Immature natural killer cell (primary cell): ENCODE measurements around the gene PPFIA3. TPM values are rescaled to one million over a fixed set of nuclear protein-coding genes. Genes with fewer than 3 reads are reported as not detected.

ENCODE experiments used
- DNase-seq, 3 donors: peaks; one replicate each; pipeline ENCODE4 v3.0.0; 2022; ENCODE audit warnings: mixed read lengths in 1 of 3
- H3K27ac Mint-ChIP-seq, 6 donors: one replicate each; pipeline ENCODE4 v1.8.0; 2020; ENCODE audit warnings: mixed read lengths in 6 of 6, mild to moderate bottlenecking in 5 of 6, inconsistent platforms in 4 of 6, moderate library complexity in 3 of 6
- H3K27me3 Mint-ChIP-seq, 3 donors: one replicate each; pipeline ENCODE4 v1.8.0; 2020 to 2021; ENCODE audit warnings: low read depth in 3 of 3, mild to moderate bottlenecking in 3 of 3, mixed read lengths in 3 of 3, moderate library complexity in 3 of 3, inconsistent platforms in 1 of 3
- H3K36me3 Mint-ChIP-seq, 3 donors: one replicate each; pipeline ENCODE4 v1.8.0; 2020; ENCODE audit warnings: mixed read lengths in 3 of 3, inconsistent platforms in 2 of 3, mild to moderate bottlenecking in 2 of 3
- H3K4me1 Mint-ChIP-seq, 2 donors: one replicate each; pipeline ENCODE4 v1.8.0; 2020; ENCODE audit warnings: inconsistent platforms in 2 of 2, mild to moderate bottlenecking in 2 of 2, mixed read lengths in 2 of 2, moderate library complexity in 1 of 2
- H3K4me3 Mint-ChIP-seq, 5 donors: one replicate each; pipeline ENCODE4 v1.8.0; 2020; ENCODE audit warnings: mild to moderate bottlenecking in 5 of 5, mixed read lengths in 5 of 5, inconsistent platforms in 3 of 5, moderate library complexity in 3 of 5
- H3K9me3 Mint-ChIP-seq, 6 donors: one replicate each; pipeline ENCODE4 v1.8.0; 2020; ENCODE audit warnings: mild to moderate bottlenecking in 6 of 6, mixed read lengths in 6 of 6, inconsistent platforms in 4 of 6, moderate library complexity in 3 of 6
- polyA plus RNA-seq, 3 donors: library from polyadenylated mRNA; unstranded; fragments of 300-500 nt; fragmentation: Illumina TruSeq; gene quantifications; one replicate each; pipeline ENCODE4 v1.2.3, GENCODE V29; 2021

Gene PPFIA3
- polyA plus RNA-seq, 3 donors from 2014 or later, result 0.07 to 0.58 TPM; not detected in 1

GRCh38 chr19:49091391-49092038 is 27.8 kb upstream of the PPFIA3 start:
- no peaks in the 10 kb centered on the region for H3K9me3 Mint-ChIP-seq
- H3K36me3 Mint-ChIP-seq, result peaks cover 11 to 24% (median 15%) of the 10 kb centered on the region in 3 donors
- H3K27ac Mint-ChIP-seq, result peak overlapping the region in 4 of 6 donors; percentile 6 to 73 (median 34)
- H3K4me1 Mint-ChIP-seq, result peaks cover 32 to 40% of the 10 kb centered on the region in 2 donors
- peak in 1 of 3 donors; percentile 17 for DNase-seq
- peaks cover 2 to 6% (median 4%) of the 10 kb centered on the region in 3 donors for H3K27me3 Mint-ChIP-seq
- no peak overlapping the region for H3K4me3 Mint-ChIP-seq

GRCh38 chr19:49092686-49093085 is 26.7 kb upstream of the PPFIA3 start:
- peaks cover 8 to 21% (median 11%) of the 10 kb centered on the region in 3 donors for H3K36me3 Mint-ChIP-seq
- peaks cover 20 to 35% of the 10 kb centered on the region in 2 donors for H3K4me1 Mint-ChIP-seq

GRCh38 chr19:49094505-49095482 is 24.6 kb upstream of the PPFIA3 start:
- Mint-ChIP-seq H3K27ac (peak overlapping the region in 2 of 6 donors; percentile 9 to 34), H3K9me3 (no peaks in the 10 kb centered on the region), H3K27me3 (peaks cover 0 to 2% (median 1%) of the 10 kb centered on the region in 3 donors), H3K4me3 (no peak overlapping the region), H3K4me1 (peaks cover 13 to 29% of the 10 kb centered on the region in 2 donors), H3K36me3 (peaks cover 8 to 32% (median 14%) of the 10 kb centered on the region in 3 donors)
- no peak for DNase-seq

More at GRCh38 chr19:49092686-49093085, 26.7 kb upstream of the PPFIA3 start:
- no peak for DNase-seq
- Mint-ChIP-seq H3K27me3 (peaks cover 0 to 2% (median 1%) of the 10 kb centered on the region in 3 donors), H3K4me3 (no peak overlapping the region), H3K9me3 (no peaks in the 10 kb centered on the region), H3K27ac (no peak overlapping the region)

GRCh38 chr19:49097453-49098288 is 21.7 kb upstream of the PPFIA3 start:
- peaks cover 4 to 19% of the 10 kb centered on the region in 2 donors for H3K4me1 Mint-ChIP-seq
- no peaks in the 10 kb centered on the region for H3K9me3 Mint-ChIP-seq
- peaks cover 2% of the 10 kb centered on the region in 3 donors for H3K27me3 Mint-ChIP-seq
- no peak overlapping the region for H3K4me3 Mint-ChIP-seq
- peaks cover 4 to 28% (median 11%) of the 10 kb centered on the region in 3 donors for H3K36me3 Mint-ChIP-seq
- H3K27ac Mint-ChIP-seq, result peak overlapping the region in 2 of 6 donors; percentile 17 to 28
- DNase-seq, result peak; percentile 69 to 76 (median 72)

- Mint-ChIP-seq H3K27ac (no peak overlapping the region), H3K9me3 (no peaks in the 10 kb centered on the region), H3K36me3 (peaks cover 4 to 28% (median 9%) of the 10 kb centered on the region in 3 donors), H3K4me1 (peaks cover 4 to 19% of the 10 kb centered on the region in 2 donors), H3K4me3 (no peak overlapping the region), H3K27me3 (peaks cover 2% of the 10 kb centered on the region in 3 donors)
- no peak for DNase-seq
Observed at GRCh38 chr19:49098795-49099194, 20.5 kb upstream of the PPFIA3 start.

GRCh38 chr19:49101160-49101559 is 18.2 kb upstream of the PPFIA3 start:
- H3K27ac Mint-ChIP-seq, result no peak overlapping the region
- H3K4me1 Mint-ChIP-seq, result peaks cover 1 to 10% of the 10 kb centered on the region in 2 donors
- H3K9me3 Mint-ChIP-seq, result no peaks in the 10 kb centered on the region
- H3K27me3 Mint-ChIP-seq, result peaks cover 2 to 5% (median 2%) of the 10 kb centered on the region in 3 donors
- no peak overlapping the region for H3K4me3 Mint-ChIP-seq
- no peak for DNase-seq
- peaks cover 11 to 27% (median 13%) of the 10 kb centered on the region in 3 donors for H3K36me3 Mint-ChIP-seq

- no peak for DNase-seq
- Mint-ChIP-seq H3K27me3 (peaks cover 3 to 9% (median 6%) of the 10 kb centered on the region in 3 donors), H3K4me3 (no peak overlapping the region), H3K27ac (no peak overlapping the region), H3K4me1 (peaks cover 3 to 8% of the 10 kb centered on the region in 2 donors), H3K9me3 (no peaks in the 10 kb centered on the region), H3K36me3 (peaks cover 18 to 36% (median 22%) of the 10 kb centered on the region in 3 donors)
Observed at GRCh38 chr19:49102303-49102702, 17.0 kb upstream of the PPFIA3 start.

- Mint-ChIP-seq H3K9me3 (no peaks in the 10 kb centered on the region), H3K4me3 (no peak overlapping the region), H3K27ac (no peak overlapping the region), H3K36me3 (peaks cover 18 to 31% (median 23%) of the 10 kb centered on the region in 3 donors), H3K27me3 (peaks cover 6 to 8% (median 8%) of the 10 kb centered on the region in 3 donors), H3K4me1 (peaks cover 0 to 1% of the 10 kb centered on the region in 2 donors)
- no peak for DNase-seq
Observed at GRCh38 chr19:49103331-49104085, 15.8 kb upstream of the PPFIA3 start.

- Mint-ChIP-seq H3K4me3 (no peak overlapping the region), H3K27me3 (peaks cover 7 to 8% (median 8%) of the 10 kb centered on the region in 3 donors), H3K27ac (peak overlapping the region in 2 of 6 donors; percentile 39 to 83), H3K4me1 (peaks cover 0 to 1% of the 10 kb centered on the region in 2 donors), H3K9me3 (no peaks in the 10 kb centered on the region), H3K36me3 (peaks cover 21 to 31% (median 25%) of the 10 kb centered on the region in 3 donors)
- no peak for DNase-seq
Observed at GRCh38 chr19:49104229-49104864, 15.0 kb upstream of the PPFIA3 start.

GRCh38 chr19:49106648-49107135 is 12.7 kb upstream of the PPFIA3 start:
- peaks cover 17 to 25% (median 19%) of the 10 kb centered on the region in 3 donors for H3K36me3 Mint-ChIP-seq
- peak overlapping the region in 1 of 6 donors; percentile 17 for H3K27ac Mint-ChIP-seq
- H3K4me3 Mint-ChIP-seq, result no peak overlapping the region
- H3K4me1 Mint-ChIP-seq, result peaks cover 0 to 1% of the 10 kb centered on the region in 2 donors
- DNase-seq, result peak; percentile 35 to 47 (median 36)
- H3K9me3 Mint-ChIP-seq, result no peaks in the 10 kb centered on the region
- H3K27me3 Mint-ChIP-seq, result peaks cover 5 to 7% (median 6%) of the 10 kb centered on the region in 3 donors

GRCh38 chr19:49107625-49108459 is 11.5 kb upstream of the PPFIA3 start:
- DNase-seq, result no peak
- Mint-ChIP-seq H3K4me1 (peaks cover 0 to 1% of the 10 kb centered on the region in 2 donors), H3K36me3 (peaks cover 17 to 25% (median 19%) of the 10 kb centered on the region in 3 donors), H3K4me3 (no peak overlapping the region), H3K27me3 (peaks cover 5 to 7% (median 6%) of the 10 kb centered on the region in 3 donors), H3K9me3 (no peaks in the 10 kb centered on the region), H3K27ac (no peak overlapping the region)
